GM20431 (cell line): ENCODE measurements around the gene SHISAL2B.
"Not testable (repeated sequence)": the region's sequence is repeated elsewhere in the genome, so short reads cannot be mapped to it uniquely, and the experiment has no call there.

ENCODE experiments used
- in situ Hi-C: fragments of 300-500 bp; cut with MseI, MboI; formaldehyde crosslinking; loops from one replicate; pipeline ENCODE4 v1.15.0; 2020; ENCODE audit warnings: low sequenced_read_pairs; ENCODE audit not compliant: unreplicated experiment

SHISAL2B gene

GRCh38 chr5:64693636-64694035, 3.3 kb downstream of the SHISAL2B start:
- in situ Hi-C loops: no loop called here

GRCh38 chr5:64696414-64696813, 6.1 kb downstream of the SHISAL2B start:
- in situ Hi-C loops: not testable (repeated sequence)

- in situ Hi-C loops: no loop called here
Observed at GRCh38 chr5:64700765-64701164, 10.5 kb downstream of the SHISAL2B start.

- in situ Hi-C loops: not testable (repeated sequence)
Observed at GRCh38 chr5:64706074-64706473, 15.8 kb downstream of the SHISAL2B start.

GRCh38 chr5:64707191-64707590, 16.9 kb downstream of the SHISAL2B start:
- in situ Hi-C loops: no loop called here

GRCh38 chr5:64714495-64714894, 24.2 kb downstream of the SHISAL2B start:
- in situ Hi-C loops: not testable (repeated sequence)

- in situ Hi-C loops: no loop called here
Observed at GRCh38 chr5:64722588-64722987, 32.3 kb downstream of the SHISAL2B start.

- in situ Hi-C loops: no loop called here
Observed at GRCh38 chr5:64727150-64727549, 36.8 kb downstream of the SHISAL2B start.

GRCh38 chr5:64742411-64742810, 52.1 kb downstream of the SHISAL2B start:
- in situ Hi-C loops: no loop called here

- in situ Hi-C loops: no loop called here
Observed at GRCh38 chr5:64742821-64743220, 52.5 kb downstream of the SHISAL2B start.

GRCh38 chr5:64744914-64745313, 54.6 kb downstream of the SHISAL2B start:
- in situ Hi-C loops: no loop called here

- in situ Hi-C loops: no loop called here
Observed at GRCh38 chr5:64746446-64746845, 56.1 kb downstream of the SHISAL2B start.

GRCh38 chr5:64749385-64749784, 59.1 kb downstream of the SHISAL2B start:
- in situ Hi-C loops: no loop called here

GRCh38 chr5:64754066-64754465, 63.8 kb downstream of the SHISAL2B start:
- in situ Hi-C loops: no loop called here

GRCh38 chr5:64758901-64759300, 68.6 kb downstream of the SHISAL2B start:
- in situ Hi-C loops: no loop called here

- in situ Hi-C loops: no loop called here
Observed at GRCh38 chr5:64759960-64760660, 69.8 kb downstream of the SHISAL2B start.

- in situ Hi-C loops: no loop called here
Observed at GRCh38 chr5:64763948-64764503, 73.7 kb downstream of the SHISAL2B start.

- in situ Hi-C loops: no loop called here
Observed at GRCh38 chr5:64765804-64766504, 75.7 kb downstream of the SHISAL2B start.

- in situ Hi-C loops: no loop called here
Observed at GRCh38 chr5:64766941-64767340, 76.6 kb downstream of the SHISAL2B start.
